ENCODE data around the gene SAMD11.

GRCh38 chr1:906600-907420 lies 16.9 kb upstream of the SAMD11 start:
- TF ChIP-seq POLR2AphosphoS5 (IDR thresholded peaks at IDR 0.05) (no peak), CTCF (IDR thresholded peaks at IDR 0.05) (no peak)
